GM12864 (cell line): ENCODE data around the gene GALNT18.

Source experiments
- DNase-seq: peaks from one replicate; pipeline ENCODE4 v3.0.0-alpha.2; 2011; ENCODE audit warnings: low read depth
- H3K4me3 ChIP-seq: 2 replicates; pipeline ENCODE4 v1.5.1; 2011; ENCODE audit warnings: mild to moderate bottlenecking, low read depth, low read length, control low read depth
- CTCF ChIP-seq: IDR thresholded peaks from 2 replicates; pipeline ENCODE4 v1.5.1; 2011; ENCODE audit warnings: low read depth, mild to moderate bottlenecking, moderate library complexity, low read length, control low read depth, inconsistent platforms; ENCODE audit errors: missing control alignments

GALNT18 gene

GRCh38 chr11:11463405-11463804, 158.4 kb downstream of the GALNT18 start:
- no peak overlapping the region for H3K4me3 ChIP-seq
- no peak for DNase-seq
- TF ChIP-seq CTCF, result no peak

GRCh38 chr11:11461473-11461872, 160.3 kb downstream of the GALNT18 start:
- no peak overlapping the region for H3K4me3 ChIP-seq
- DNase-seq, result no peak
- no peak for TF ChIP-seq CTCF

GRCh38 chr11:11459578-11459977, 162.2 kb downstream of the GALNT18 start:
- DNase-seq, result no peak
- no peak for TF ChIP-seq CTCF
- H3K4me3 ChIP-seq, result no peak overlapping the region

GRCh38 chr11:11458485-11458884, 163.3 kb downstream of the GALNT18 start:
- DNase-seq, result no peak
- no peak for TF ChIP-seq CTCF
- no peak overlapping the region for H3K4me3 ChIP-seq

- H3K4me3 ChIP-seq, result no peak overlapping the region
- no peak for TF ChIP-seq CTCF
- no peak for DNase-seq
Observed at GRCh38 chr11:11458001-11458400, 163.8 kb downstream of the GALNT18 start.

- DNase-seq, result no peak
- H3K4me3 ChIP-seq, result no peak overlapping the region
- TF ChIP-seq CTCF, result no peak
Observed at GRCh38 chr11:11456866-11457265, 164.9 kb downstream of the GALNT18 start.

- TF ChIP-seq CTCF, result no peak
- H3K4me3 ChIP-seq, result no peak overlapping the region
- no peak for DNase-seq
Observed at GRCh38 chr11:11454671-11455223, 167.1 kb downstream of the GALNT18 start.
